Measurements from ENCODE around the gene FAM170B. TPM values are rescaled to one million over a fixed set of nuclear protein-coding genes. Genes with fewer than 3 reads are reported as not detected.

Gene FAM170B
- total RNA-seq, 1 experiment from 2014 or later: not detected

DNA sequence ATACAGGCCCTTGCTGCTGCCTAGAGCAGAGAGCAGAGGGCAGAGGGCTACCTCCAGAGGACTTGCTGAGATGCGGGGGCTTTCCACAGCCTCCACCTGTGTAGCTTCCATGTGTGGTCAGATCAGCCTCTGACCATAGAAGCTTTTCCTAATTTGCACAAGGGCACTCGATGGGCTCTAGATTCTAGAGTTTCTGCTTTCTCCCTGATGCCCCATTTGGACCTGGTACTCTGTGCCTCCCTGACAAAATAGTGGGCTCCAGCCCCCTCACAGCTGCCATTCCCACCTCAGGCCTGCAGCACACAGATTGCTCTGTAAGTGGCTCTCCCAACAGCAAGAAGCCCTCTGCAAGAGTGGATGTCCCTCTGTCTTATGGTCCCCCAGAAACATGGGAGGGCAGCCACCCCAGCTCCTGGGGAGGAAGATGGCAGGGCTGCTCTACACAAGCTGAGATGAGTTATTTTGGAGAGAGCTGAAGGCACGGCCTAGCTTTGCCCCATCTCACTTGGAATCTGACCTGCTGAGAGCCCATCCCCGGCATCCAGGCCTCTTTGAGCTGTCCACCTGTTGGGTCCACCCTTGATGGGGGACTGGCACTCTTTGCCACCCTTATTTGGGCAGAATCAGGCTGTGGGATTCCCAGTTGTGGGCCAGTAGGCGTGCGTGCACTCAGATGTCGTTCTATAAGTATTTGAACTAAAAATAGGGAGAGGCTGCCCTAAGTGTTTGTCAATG is 37.7 kb upstream of the FAM170B start:
- DNase-seq (ENCODE audit: low read depth): no peak
- in situ Hi-C loops (cut with HindIII; ENCODE audit: low pct_unique_long_range_greater_than_20kb, low sequenced_read_pairs): no loop called here

- in situ Hi-C loops (cut with HindIII; ENCODE audit: low pct_unique_long_range_greater_than_20kb, low sequenced_read_pairs): no loop called here
- no peak for DNase-seq (ENCODE audit: low read depth)
These were observed 37.0 kb upstream of the FAM170B start for GRCh38 chr10:49170632-49171325.

DNA sequence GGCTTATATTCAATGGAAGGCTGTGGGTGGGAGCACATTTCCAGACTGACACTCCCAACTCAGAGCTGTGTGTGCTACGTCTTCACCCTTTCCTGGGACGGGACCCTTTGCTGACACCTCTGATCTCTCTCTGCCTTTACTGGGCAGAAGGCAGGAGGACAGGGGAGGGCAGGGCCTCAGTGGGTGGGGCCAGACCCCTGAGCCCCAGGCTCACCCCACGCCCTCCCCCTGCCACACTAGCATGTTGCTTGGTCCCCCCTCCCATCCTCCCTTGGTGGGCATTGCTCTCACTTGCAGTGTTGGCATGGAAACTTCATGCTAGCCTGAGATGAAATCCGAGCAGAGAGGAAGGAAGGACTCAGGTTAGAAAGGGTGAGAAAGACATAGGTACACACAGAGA is 36.0 kb upstream of the FAM170B start:
- DNase-seq (ENCODE audit: low read depth): no peak
- in situ Hi-C loops (cut with HindIII; ENCODE audit: low pct_unique_long_range_greater_than_20kb, low sequenced_read_pairs): no loop called here

GRCh38 chr10:49168831-49169500 is 35.1 kb upstream of the FAM170B start:
- in situ Hi-C loops (cut with HindIII; ENCODE audit: low pct_unique_long_range_greater_than_20kb, low sequenced_read_pairs): no loop called here
- no peak for DNase-seq (ENCODE audit: low read depth)

DNA sequence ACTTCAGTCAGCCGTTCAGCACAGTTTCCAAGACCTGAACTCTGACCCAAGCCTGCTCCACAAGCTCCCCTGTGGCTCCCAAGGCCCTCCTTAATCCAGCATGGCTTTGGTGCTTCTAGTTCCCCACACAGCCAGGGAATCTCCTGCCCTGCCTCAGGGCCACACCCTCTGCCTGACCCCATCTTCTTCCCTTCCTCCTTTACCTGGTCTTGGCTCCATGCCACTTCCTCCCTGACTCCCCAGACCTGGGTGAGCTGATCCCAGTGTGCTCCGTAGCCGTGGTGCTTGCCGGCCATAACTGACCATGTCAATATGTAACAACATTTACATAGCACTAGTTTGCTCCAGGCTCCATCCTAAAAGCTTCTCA is 34.3 kb upstream of the FAM170B start:
- no peak for DNase-seq (ENCODE audit: low read depth)
- in situ Hi-C loops (cut with HindIII; ENCODE audit: low pct_unique_long_range_greater_than_20kb, low sequenced_read_pairs): no loop called here

DNA sequence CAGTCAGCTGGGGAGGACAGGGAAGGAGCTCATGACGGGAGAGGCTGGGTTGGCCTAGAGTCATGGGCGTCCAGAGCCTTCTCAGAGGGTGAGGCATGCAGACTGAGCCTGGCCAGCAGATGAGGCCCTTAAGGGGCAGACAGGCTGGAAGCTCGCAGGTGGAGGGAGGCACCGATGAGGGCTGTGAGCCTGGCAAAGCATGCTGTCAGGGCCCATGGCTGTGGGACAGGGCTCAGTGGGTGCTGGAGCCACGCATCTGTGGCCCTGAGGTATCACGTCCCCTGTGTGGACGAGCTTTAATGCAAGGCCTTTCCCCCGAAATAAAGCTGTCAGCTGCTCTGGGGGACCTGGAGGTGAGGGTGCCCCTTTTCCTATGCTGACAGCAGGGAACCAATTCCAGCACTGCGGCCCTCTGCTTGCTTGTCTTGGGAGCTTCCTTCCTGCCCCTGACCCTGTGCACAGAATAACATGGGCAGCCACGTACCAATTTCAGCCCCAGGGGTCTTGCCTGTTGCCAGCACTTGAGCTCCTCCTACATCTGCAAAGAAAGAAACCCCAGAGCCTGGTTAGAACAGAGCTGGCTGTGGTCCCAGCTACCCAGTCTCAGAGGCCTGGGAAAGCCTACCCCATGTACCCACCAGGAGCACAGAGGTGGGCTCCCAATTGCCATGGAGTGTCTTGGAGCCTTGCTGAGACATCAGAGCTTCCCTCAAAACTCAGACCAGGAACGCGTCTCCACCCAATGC is 33.8 kb upstream of the FAM170B start:
- in situ Hi-C loops (cut with HindIII; ENCODE audit: low pct_unique_long_range_greater_than_20kb, low sequenced_read_pairs): no loop called here
- DNase-seq (ENCODE audit: low read depth): no peak

DNA sequence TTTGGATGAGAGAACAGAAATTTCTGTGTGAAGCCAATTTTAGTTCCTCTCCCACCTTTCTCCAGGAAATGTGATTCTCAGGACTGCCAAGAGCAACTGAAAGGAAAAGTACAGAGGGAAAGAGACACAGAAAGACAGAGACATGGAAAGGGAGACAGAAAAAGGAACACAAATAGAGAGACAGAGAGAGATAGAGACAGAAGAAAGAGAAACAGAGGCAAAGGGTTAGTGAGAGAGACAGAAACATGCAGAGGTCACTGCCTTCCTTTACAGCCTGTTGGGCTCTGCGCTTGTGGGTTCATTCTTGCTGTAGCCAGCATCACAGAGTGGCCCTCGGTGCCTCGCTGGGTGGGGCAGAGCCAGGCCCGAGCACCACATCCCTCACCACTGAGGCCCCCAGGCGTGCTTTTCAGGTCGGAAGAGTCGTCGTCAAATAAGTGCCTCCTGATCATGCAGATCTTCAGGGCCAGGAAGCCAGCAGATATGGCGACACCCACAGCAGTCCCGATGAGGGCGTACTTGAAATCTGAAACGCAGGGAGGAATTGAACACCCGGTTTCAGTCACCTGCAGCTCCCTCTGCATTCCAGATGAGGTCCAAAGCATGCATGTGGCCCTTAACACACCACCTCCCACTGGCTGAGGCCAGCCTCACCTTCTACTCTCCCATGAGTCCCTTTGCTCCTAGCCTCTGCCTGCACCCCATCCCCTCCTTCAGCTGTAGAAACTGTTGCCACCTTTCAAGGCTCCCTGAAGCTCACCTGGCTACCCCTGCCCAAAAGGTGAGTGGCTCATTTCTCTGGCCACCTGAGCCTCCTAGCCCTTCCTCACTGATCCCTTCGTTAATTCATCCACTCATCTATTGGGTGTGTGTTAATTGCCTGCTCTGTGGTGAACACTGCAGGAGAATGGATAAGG is 32.9 kb upstream of the FAM170B start:
- in situ Hi-C loops (cut with HindIII; ENCODE audit: low pct_unique_long_range_greater_than_20kb, low sequenced_read_pairs): no loop called here

DNA sequence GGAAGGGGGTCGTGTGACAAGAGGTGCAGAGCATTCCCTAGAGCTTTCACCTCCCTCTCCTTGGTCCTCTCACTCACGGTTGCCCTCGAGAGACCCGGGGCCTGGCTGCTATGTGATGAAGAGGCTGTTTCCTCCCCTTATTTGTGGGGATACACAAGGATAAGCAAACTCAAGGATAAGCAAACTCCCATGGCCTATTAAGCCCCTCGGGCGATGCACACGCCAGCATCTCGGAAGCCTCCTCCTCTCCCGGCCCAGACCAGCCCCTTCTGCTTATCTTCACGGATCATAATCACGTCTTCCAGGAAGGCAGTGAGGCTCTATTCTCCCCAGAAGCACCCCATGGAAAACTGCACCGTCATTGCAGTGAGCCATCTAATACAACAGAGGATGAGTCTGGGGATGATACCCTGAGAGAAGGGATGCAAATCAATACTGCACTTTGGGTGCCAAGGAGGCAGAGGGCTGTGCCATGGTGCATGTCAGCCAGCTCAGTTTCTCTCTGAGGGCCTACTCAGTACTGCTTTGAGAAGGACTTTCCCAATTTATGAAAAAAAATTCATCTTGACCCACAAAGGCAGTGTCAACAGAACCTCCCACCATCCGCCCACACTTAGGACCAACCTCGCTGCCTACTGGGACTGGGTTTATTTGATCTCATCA is 32.1 kb upstream of the FAM170B start:
- in situ Hi-C loops (cut with HindIII; ENCODE audit: low pct_unique_long_range_greater_than_20kb, low sequenced_read_pairs): no loop called here
- no peak for DNase-seq (ENCODE audit: low read depth)

More for the DNA sequence above, 32.9 kb upstream of the FAM170B start:
- no peak for DNase-seq (ENCODE audit: low read depth)

DNA sequence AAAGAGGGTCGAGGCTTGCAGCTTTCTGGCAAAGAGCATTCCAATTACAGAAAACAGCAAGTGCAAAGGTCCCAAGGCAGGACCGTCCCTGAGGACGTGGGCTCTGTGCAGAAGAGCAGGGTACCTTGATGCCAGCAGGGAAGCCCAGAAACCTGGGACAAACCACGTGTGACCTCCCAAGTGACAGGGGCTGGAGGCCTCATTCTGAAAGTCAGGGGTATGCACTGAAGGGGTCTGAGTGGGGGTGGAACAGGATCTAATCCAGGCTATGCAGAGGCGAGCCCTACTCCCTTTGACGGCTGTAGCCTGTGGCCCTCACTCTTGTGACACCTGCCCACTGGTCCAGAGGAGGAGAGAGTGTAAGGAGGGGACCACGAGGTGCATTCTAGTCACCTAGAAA is 31.4 kb upstream of the FAM170B start:
- in situ Hi-C loops (cut with HindIII; ENCODE audit: low pct_unique_long_range_greater_than_20kb, low sequenced_read_pairs): no loop called here
- no peak for DNase-seq (ENCODE audit: low read depth)

DNA sequence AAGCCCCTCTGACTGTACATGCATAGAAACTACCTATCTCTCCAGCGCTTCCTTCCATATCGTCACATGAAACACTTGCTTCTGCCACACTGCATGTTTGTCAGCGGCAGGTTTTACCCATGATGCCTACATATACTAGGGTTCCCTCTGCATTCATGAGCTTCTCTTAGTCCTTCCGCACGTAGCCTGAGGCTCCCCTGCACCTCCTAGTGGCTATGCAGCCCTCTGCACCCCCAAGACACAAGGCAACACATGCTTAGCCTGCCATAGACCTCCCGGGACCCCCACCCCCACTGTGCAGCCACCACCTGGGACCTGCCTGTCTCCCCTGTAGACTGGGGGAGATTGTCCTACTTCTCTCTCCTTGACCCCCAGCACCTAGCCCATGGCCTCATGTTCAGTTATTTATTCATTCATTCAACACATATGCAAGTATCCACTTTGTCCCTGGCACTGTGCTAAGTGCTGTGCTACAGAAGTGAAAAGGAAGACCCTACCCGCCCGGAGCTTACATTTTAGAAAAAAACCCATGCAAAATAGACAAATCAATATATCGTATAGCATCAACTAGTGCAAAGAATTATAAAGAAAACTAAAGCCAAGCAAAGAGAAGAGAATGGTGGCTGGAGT is 30.9 kb upstream of the FAM170B start:
- DNase-seq (ENCODE audit: low read depth): no peak
- in situ Hi-C loops (cut with HindIII; ENCODE audit: low pct_unique_long_range_greater_than_20kb, low sequenced_read_pairs): no loop called here

DNA sequence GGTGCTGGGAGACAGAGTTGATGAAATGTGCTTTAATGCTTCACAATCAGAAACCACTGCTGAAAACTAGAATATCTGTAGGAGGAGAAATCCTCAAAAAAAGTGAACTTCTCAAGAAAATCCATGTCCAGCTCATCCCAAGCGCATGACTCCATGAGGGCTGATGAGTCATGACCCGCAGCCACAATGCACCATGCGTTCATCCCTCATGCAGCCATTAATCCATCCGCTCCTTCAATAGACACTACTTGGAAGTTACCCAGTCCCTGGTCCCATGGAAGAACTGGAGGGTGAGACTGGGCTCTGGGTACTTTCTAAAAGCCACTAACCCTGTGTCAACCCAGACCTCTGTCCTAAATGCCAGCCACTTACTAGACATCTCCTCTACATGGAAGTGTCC is 29.9 kb upstream of the FAM170B start:
- in situ Hi-C loops (cut with HindIII; ENCODE audit: low pct_unique_long_range_greater_than_20kb, low sequenced_read_pairs): no loop called here

DNA sequence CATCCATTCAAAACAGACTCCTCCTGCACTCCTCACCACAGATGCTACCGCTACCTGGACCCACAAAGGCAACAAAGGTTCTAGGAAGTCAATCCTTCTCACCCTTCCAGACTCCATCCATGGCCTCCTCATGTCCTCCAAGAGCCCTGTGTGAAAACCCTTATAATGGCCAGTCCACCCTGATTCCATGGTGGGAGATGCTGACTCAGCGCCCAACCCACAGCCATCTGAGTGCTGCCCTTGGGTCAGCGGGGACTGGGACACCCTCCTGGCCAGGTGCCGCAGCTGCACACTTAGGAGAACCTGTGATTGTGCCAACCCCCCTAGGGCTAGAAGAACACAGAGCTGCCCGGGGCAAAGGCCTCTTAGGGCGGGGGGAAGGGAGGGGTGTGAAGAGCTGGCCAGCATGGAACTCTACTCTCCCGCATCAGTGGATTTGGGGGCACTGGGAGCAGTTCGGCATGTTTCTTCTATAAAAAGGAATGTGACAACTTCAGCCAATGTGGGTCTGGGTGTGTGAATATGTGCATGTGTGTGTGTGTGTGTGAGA is 29.0 kb upstream of the FAM170B start:
- no peak for DNase-seq (ENCODE audit: low read depth)
- in situ Hi-C loops (cut with HindIII; ENCODE audit: low pct_unique_long_range_greater_than_20kb, low sequenced_read_pairs): no loop called here

More for the DNA sequence above, 29.9 kb upstream of the FAM170B start:
- DNase-seq (ENCODE audit: low read depth): no peak

- in situ Hi-C loops (cut with HindIII; ENCODE audit: low pct_unique_long_range_greater_than_20kb, low sequenced_read_pairs): no loop called here
- no peak for DNase-seq (ENCODE audit: low read depth)
These were observed 28.2 kb upstream of the FAM170B start for GRCh38 chr10:49162063-49162462.

DNA sequence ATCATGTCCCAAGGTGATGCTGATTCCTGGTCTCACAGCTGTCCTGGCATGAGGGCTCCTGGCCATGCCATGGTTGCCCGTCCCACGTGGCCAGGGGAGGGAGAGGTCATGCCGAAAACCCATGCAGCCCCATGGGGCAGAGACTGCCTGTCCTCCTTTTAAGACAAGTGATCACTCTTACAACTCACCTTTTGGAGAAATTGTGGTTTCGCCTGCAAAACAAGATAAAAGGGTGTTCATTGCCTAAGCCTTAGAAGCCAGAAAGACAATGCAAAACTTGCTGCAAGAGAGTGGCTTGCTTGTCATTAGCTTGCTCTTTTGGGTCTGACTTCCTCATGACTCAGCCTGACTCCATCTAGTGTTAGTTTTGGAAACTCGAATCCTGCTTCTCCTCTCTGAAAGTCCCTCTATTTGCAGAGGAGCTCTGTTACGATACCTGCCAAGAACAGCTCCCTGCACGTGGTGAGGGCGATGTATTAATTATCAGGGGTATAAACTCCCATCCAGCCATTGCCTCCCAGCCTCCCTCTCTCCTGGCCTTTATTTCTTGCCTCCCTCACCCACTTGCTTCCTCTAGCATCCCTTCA is 27.7 kb upstream of the FAM170B start:
- DNase-seq (ENCODE audit: low read depth): peak; percentile 34
- in situ Hi-C loops (cut with HindIII; ENCODE audit: low pct_unique_long_range_greater_than_20kb, low sequenced_read_pairs): no loop called here

DNA sequence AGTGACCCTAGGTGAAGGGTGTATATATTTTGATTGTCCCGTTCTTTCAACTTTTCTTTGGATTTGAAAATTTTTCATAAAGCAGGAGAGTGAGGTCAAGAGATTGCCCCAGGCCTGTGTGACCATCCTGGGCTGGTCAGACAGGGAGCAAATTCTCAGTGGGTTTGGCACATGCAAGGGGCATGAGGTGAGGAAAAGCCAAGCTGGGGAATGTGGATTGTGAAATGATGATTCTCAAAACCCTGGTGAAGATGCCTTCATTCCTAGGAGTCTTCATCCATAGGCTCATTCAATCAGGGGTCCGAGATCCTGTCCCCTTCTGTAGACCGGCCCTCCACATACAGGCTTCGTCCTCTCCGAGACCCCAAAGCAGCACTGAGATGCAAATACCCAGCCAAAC is 27.0 kb upstream of the FAM170B start:
- in situ Hi-C loops (cut with HindIII; ENCODE audit: low pct_unique_long_range_greater_than_20kb, low sequenced_read_pairs): no loop called here
- no peak for DNase-seq (ENCODE audit: low read depth)

DNA sequence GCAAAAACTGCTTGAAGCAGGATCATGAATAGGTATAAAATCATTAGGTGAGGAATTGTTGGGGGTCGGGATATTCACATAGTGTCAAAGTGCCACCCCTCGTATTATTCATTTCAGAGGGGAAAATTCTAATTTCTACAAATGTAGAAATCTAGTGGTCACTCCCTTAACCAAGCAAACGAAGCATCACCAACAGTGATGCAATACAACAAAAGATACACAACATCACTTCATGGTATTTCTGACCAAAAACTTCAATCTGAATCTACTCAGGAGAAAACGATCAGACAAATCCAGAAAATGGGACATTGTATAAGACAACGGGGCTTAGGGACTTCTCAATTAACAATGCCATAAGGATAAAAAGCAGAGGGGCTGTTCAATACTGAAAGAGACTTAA is 26.3 kb upstream of the FAM170B start:
- DNase-seq (ENCODE audit: low read depth): no peak
- in situ Hi-C loops (cut with HindIII; ENCODE audit: low pct_unique_long_range_greater_than_20kb, low sequenced_read_pairs): no loop called here

All from Caki2 (cell line).